Stimulated activated CD4-positive, alpha-beta T cell treated with anti-CD3 and anti-CD28 coated beads, Interleukin-12 subunit alpha, Interleukin-12 subunit beta, amount 100 ng/mL, for 24 hours (primary cell): ENCODE data around the gene ASB7.
A peak's percentile ranks its signal among the peaks of the same experiment; 100 is the strongest.
"Not testable (repeated sequence)": the region's sequence is repeated elsewhere in the genome, so short reads cannot be mapped to it uniquely, and the experiment has no call there.

Experiments used
- DNase-seq, 2 experiments: peaks; one replicate each; pipeline ENCODE4 v3.0.0-alpha.2; 2020; ENCODE audit warnings: low read depth in 2 of 2

The ASB7 gene, protein sequence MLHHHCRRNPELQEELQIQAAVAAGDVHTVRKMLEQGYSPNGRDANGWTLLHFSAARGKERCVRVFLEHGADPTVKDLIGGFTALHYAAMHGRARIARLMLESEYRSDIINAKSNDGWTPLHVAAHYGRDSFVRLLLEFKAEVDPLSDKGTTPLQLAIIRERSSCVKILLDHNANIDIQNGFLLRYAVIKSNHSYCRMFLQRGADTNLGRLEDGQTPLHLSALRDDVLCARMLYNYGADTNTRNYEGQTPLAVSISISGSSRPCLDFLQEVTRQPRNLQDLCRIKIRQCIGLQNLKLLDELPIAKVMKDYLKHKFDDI

DNA sequence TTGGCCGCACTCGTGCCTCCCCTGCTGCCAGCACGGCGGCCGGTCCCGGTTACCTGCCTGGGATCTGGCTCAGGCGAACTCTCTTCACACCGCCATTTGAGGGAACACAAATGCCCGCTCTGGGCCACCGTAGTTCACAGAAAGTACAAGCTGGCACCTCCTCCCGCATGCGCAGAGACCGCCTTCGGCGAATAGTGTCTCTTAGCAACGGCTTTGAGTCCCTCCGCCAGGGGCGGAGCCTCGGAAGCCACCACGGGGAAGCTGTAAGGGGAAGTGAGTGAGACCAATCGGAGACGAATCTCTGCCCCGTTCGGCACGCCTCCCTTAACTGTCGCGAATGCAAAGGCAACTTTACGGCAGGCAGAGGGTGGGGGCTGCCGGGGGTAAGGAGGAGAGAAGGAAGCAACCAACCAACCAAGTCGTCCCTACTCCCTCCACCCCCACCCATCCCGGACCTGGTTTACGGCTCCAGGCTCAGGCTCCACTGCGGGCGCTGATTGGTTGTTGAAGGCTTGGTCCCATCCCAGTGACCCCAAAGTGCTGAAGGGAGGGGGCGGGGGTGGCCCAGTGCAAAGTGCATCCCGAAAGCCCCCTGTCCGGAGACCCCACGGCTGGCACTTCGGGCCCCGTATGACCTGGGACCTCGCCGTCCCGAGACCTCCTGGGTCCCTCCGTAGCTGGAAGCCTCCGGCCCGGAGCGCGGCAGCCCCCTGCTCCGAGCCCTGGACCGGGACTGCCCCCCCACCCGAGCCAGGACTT, at the start of gene ASB7, which contains the start of gene LINS1:
TSS of gene ASB7 (plus strand) at position 526 of the 759 bp plus-strand sequence. CDS start 9,628 bp downstream, outside the sequence.
TSS of gene LINS1 (minus strand) at position 121 of the 759 bp plus-strand sequence. CDS start 21,342 bp downstream, outside the sequence.
- peak; percentile 98 to 99 for DNase-seq

DNA sequence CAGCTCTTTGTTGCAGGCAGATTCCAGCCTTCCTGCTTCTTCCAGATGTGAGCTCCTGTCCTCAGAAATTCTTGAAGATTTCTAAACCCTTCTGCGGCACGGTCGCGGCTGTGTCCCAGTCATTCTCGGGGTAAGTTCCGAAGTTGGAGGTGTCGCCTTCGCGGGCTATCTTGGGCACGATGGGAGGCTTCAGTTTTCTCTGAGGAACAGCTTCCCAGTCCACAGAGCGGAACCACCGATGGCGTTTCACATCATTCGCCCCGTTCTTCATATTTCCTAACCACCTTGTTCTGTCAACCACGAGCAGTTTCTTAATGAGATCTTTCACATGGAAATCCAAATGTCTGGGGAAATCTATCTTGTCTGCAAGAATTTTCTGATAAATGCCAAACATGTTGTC, 48.9 kb upstream of the ASB7 start:
- DNase-seq, result no peak

DNA sequence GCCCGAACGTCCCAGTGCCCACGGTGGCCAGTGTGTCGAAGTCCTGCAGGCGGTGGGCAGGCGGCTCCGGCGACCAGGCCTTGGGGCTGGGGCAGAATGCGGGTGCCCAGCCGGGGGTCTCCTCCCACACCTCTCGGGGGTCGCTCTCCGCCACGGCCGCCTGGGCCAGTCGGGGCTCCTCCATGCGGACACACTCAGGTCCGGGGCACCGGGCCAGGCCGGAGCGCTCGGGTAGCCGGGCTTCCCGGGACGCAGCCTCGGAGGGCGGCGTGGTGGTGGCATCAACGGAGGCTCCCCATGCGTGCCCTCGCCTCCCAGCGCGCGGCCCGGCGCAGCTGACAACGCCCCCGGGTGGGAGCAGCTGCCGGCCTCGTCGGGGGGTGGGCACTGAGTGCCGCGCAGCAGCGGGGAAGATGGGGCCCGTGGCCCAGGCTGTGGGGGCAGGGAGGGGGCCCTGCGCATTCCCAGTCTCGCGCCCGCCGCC, 43.6 kb upstream of the ASB7 start:
- DNase-seq, result no peak

DNA sequence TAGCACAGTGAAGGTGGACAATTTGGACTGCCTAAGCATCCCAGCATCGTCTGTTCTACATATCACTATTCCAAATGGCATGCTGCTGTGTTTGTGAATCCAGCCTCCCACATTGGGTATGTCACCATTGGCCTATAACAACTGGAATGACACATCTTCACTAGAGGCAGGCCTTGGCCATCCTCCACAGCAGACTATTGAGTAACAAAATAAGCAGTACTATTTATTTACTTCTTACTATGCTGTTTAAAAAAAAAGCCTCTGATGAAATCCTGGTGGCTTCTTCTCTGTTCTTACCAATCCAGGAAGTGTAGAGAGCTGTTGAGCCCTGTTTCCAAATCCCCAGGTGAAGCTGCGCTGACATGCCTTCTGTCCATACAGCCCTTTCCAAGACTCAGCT, 43.1 kb upstream of the ASB7 start:
- DNase-seq, result no peak

DNA sequence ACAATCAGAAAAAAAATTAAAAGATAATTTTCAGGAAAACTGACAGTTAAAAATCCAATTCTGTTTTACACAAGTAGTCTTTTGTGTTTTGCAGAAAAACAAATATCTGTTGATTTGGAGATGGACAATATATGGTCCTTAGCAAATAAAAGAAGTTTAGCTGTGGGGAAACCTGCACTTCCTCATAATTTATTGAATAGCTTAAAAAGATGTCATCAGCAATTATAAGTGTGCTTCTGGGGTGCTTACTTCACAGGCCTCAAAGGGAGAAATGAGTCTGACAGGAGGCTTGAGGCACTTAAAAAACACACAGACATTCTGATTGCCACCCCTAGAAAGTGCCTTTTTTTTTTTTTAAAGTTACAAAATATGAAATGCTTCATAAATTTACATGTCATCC, 42.1 kb upstream of the ASB7 start:
- no peak for DNase-seq

DNA sequence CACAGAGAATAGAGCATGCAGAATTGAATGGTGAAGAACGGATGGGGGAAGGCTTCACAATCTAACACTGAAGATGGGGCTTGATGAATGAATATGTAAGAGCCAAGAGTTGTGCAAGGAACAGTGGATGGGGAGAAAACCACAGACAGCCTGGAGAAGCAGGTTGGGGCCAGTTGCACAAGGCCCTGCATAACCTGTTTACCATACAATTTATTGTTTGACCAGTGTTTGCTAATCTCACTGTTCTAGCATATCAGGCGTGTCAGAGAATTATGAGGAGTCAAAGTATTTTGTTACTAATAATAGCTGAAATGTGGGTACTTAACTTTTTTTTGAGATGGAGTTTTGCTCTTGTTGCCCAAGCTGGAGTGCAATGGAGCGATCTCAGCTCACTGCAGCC, 36.8 kb upstream of the ASB7 start:
- no peak for DNase-seq

DNA sequence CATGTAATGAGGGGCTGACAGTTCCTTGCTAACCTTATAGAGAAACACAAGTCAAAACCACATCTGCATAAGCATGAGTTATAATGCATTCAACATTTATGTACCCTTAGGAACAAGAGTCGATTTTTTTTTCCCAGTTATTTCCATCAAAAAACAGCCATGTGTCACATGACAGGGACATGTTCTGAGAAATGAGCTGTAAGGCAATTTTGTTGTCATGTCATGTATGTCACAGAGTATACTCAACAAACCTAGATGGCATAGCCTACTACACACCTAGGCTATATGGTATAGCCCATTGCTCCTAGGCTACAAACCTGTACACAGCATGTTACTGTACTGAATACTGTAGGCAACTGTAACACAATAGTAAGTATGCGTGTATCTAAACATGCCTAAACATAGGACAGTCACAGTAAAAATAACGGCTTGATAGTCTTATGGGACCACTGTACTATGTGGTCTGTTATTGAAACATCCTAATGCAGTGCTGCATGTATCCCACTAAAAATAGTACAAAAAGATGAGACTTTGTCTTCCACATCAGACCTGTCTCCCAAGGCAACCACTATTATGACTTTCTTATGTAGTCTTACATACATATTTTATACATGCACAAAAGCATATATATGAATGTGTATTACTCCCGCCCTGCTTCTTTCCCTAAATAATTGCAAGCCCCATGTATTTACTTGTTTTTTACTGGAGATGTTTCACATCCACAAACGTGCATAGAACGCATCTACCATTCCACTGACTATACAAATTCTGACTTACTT, 35.4 kb upstream of the ASB7 start:
- no peak for DNase-seq

DNA sequence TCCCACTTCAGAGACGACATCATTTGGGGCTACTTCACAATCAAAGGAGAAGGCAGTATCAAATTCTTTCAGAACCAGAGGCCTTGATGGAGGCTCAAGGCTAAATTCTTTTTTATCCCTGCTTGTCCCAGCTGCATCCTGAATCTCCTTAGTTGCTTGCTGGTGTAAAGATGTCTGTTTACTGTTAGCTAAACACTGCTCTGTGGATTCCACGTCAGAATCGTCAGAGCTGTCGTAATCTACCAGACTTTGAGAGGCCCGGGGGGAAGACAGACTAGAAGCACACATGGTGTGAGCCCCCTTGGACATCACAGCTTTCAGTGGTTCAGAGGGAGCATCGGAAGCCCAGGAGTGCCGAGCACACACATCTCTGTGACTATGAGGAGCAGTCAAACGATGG, 33.0 kb upstream of the ASB7 start:
- no peak for DNase-seq

DNA sequence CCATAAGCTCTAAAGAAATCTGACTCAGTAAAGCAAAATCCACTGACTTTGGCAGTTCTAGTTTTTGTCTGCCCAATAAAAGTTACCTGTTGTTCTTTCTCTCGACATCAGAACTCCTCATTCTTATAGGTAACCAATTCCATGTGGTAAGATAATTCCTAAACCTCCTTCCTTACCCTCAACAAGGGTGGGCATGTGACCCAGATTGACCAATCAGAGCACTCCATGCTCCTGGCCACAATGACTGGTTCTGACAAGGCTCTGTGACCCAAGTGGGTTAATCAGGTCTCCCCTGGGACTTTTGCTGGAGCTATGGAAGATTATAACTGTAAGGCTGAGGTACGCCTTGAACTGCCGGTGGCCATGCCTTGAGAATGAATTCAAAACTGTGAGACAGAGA, 32.1 kb upstream of the ASB7 start:
- no peak for DNase-seq

DNA sequence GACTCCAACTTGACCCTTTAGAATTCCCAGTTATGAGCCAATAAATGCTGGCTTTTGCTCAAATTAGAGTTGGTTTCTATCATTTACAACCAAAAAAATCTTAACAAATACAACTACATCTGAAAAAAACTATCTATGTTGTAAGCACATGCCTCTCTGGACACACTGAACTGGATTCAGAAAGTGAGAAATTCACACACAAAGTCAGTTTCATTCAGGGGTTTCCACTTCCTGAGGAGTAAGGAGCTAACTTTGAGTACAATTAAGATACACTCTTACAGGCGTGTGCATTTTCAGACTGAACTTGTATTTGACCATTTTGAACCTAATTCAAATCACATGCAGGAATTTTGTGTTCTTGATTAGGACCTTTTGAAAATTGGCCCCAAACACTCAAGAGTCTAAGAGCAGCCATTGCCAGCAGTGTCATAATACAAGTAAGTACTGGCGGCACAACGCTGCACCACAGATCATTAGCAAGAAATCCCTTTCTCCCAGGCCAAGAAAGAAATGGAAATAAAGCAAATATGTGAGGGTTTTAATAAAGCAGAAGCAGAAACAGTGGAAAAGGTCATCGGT, 31.6 kb upstream of the ASB7 start:
- no peak for DNase-seq

DNA sequence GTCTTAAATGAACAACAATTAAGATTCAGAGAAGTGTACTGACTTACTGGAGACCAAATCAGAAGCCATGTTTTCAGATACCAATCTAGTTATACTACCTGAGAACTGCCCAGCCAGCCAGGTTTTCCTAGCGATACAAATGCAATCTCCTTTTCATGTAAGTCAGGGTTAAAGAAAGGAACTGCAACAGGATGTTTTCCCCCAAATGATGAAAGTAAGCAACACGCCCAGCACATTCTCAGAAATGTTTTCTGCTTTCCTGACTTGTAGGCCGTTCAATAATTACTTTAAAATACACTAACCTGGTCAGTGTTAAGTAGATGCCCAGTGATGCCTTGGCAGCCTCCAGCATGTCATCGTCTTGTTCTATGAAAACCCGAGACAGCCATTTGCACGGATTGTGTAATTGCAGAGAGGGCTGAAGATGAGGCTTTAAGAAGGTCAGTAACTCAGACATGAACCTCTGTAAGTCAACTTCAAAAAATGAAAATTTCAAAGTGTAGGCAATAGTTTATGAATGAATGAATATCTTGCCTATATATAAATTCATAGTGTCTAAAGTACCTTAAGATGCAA, 30.7 kb upstream of the ASB7 start:
- no peak for DNase-seq

DNA sequence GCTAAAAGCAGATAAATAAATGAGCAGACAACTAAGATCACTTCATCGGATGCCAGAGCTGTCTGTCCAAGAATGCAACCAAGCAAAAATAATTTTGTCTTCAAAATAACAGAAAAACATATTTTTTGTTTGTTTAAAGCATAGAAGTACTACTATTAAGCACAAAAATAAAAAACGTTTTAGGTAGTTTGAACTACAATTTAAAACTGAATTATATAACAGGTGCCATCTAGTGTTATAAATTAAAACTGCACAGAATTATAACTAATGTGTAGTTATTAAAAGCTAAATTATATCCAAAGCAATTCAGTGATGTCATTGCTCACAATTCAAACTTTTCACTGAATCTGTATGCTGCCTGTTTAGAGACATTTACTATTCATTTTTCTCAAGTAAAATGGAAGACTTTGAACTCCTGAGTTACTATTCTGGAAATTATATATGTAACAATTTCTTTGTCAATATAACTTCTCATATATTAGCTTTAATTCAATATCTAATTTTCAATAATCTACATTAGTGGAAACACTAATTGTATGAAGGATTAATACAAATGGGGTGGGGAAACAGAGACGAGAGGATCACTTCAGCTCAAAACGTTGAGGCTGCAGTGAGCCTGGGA, 29.9 kb upstream of the ASB7 start:
- DNase-seq, result no peak

DNA sequence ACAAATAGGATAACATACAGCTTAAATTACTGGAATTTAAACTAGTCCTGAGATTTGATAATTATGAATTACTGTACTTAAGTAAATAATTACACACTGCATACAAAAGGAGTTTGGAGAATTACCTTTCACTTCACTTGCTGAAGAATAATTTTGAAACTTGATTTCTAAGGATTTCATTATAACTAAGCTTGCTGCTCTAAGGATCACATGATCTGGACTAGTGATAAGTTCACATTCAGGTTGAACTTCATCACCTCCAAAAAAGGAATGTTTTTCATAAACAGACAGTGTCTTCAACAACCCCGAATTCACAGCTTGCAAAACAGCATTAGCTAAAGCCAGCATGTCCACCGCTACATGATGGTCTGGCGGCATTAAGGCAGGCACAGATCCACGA, 28.9 kb upstream of the ASB7 start:
- DNase-seq, result no peak

DNA sequence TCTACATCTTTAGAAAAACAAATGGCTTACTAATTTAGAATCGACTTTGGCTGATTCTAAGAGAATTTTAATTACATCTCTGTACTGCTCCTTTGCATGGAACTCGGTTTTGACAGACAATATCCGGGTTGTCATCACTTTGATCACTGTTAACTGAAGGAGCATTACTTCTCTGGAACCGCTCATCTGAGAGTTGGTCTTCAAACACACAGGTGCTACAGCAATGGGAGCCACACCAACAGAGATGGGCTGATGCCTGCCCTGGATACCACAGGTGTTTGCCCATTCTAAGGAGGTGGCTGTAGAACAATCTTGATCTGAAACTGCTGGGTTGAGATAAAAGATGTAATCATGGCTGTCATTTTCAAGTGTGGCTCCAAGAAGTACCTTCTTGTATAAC, 22.0 kb upstream of the ASB7 start:
- DNase-seq, result no peak

DNA sequence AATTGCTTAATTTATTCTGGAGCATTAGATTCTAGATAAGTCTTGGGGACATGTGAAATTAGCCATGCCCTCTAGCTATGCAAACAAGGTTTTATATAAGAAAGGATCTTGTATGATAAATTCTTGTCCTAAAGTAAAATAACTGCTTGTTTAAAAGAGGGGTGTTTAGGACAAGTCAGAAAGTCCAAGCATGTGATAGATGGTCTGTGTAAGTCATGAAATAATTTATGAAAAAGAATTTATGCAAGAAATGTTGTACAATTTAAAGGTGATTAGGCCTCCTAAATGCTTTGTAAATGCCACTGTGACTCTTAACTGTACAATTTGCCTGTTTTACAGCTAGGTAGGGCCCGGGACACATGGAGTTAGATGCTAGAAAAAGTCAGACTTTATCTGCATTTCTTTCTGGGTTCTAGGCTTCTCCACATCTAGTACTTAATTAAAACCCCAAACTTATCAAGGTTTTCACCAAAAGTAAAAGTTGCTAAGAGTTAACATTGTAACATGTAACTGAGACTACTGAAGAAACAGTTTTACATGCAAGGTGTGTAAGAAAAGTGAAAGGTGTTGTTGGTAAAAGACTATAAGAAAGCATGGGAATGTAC, 13.6 kb upstream of the ASB7 start:
- no peak for DNase-seq

DNA sequence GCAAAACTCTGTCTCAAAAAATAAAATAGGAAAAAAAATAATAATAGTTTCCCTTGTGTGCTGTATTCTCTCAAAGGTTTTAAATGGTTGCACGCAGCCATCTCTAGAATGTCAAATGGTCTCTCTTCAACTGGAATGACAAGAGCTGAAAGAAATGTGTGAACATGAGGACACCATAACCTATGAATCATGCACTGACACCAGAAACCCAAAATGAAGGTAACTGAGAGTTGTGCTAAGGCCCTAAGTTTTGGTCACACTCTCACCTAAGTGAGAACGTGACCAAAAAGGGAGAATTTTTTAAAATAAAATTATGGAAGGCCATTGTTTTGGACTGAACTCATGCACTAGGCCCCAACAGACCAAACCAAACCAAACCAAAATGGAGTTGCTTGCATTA, 11.2 kb upstream of the ASB7 start:
- not testable (repeated sequence) for DNase-seq

DNA sequence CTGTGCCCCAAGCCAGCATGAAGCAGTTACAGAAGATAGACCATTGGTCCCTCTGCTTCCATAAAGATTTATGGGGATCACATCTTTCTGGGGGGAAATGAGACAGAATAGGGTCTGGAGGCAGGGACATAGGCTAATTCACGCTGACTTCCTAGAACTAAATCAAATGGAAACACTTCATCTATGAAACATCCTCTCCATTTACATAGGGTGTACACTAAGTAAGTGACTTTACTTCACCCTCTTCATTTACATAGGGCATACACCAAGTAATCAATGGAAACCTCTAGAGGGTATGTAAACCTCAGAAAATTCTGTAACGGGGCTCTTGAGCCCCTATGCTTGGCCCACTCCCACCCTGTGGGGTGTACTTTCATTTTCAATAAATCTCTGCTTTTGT, 10.6 kb upstream of the ASB7 start:
- DNase-seq, result no peak

DNA sequence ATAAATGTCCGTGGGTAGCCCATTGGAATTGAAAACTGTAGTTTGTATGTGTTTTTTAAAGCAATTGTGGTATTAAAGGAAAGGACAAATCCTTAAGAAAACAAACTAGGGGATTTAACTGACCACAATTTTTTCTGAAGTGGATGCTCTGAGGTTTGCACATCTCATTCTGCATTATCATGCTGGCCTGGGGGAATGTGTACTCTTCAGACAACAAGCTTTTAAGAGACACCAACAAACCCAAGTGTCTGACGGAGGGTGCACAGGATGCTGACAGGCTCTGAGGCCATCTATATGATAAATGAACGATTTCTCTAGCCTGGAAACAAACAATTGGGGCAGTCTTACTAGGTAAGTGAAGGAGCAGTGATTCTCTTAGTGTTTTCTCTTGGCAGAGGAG, 9.5 kb upstream of the ASB7 start:
- DNase-seq, result no peak

DNA sequence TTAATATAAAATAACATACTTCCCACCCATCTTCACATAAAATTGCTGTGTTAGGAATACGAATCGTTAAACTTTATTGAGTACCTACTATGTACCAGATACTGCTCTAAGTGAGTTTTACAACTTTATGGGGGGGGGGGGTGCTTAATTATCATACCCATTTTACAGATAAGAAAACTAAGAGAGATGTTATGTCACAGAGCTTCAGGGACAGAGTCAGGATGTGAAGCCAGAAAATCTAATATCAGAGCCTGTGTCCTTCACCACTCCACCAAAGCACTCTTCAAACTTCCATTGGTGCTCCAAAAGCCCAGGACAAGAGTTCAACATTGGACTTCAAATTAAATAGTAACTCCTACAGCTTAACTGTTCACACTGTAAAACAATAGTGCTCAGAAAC, 9.0 kb upstream of the ASB7 start:
- no peak for DNase-seq

DNA sequence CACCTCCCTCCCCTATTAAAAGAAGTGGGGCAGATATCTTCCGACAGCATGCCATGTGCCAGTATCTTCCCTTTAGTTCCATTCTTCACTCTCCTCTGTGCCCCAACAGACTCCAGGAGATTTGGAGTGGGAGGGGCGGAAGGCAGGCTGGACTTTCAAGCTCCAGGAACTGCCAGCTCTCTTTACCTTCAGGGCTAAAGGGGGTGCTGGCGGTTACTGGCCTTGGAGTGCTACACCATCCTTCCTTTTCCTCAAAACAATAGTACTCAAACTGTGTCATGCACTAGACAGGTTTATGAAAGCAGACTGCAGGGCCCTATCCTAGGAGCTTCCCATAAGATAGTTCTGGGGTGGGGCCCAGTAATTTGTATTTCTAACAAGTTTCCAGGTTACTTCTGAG, 6.4 kb upstream of the ASB7 start:
- no peak for DNase-seq

DNA sequence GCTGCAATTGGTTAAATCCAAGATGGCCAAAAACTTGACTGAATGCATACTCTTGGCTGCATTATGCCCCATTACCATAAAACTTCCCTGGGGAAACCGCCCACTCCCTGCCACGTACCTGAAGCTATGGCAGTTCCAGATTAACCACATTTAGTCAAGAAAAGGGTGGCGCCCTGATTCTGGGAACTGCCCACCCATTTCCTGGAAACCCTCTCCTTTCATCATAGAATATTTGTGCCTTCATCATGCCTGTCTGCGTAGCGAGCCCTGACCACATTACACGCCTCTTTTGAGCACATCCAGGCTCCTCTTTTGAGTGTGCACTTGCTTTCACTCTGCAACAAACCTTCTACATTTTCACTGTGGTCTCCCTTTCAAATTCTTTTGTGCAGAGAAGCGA, 5.6 kb upstream of the ASB7 start:
- DNase-seq, result peak; percentile 93 to 98
